PC-3 (cell line): ENCODE results near the gene KCNG2.

Source experiments
- EZH2 ChIP-seq: fragments of 300-600 bp; sonication (generic); IDR thresholded peaks from one replicate; pipeline ENCODE4 v1.6.1; 2017; ENCODE audit warnings: antibody characterized with exemption, mild to moderate bottlenecking, low read length; ENCODE audit not compliant: unreplicated experiment
- TF ChIP-seq, protein P1 (sequence below): fragments of 300-600 bp; sonication (generic); conservative IDR thresholded peaks from 2 replicates; pipeline ENCODE4 v1.5.1; 2017; ENCODE audit warnings: antibody characterized with exemption, low read depth, mild to moderate bottlenecking, low read length

DNA sequence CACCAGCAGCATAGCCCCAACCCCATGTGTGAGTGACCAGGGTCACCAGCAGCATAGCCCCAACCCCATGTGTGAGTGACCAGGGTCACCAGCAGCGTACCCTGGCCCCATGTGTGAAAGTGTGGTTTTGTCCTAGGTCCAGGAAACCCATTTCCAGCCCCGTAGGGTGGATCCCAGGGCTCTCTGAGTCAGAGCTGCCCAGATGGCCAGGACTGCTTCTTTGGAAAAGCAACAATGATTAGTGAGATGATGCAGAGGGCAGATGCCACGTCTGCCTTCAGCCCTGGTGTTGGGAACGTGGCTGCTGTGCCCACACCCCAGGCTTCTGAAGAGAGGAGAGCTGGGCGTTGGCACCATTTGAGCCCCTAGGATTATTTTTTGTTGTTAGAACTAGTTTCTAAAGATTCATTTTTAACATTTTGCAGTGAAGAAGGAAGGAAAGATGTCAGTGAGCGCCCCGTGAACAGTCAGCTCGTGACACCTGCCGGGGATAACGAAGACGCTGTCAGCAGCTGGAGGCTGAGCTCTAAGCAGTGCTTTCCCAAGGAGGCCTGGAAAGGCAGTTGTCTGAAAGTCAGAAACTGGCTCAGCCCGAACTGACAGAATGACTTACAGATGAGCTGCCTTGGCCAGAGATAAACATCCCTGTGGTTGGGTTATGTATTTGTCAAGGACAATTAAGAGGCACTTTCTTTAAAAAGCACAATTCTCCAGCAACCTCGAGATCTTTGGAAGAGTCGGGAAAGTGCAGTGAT, 32.1 kb upstream of the KCNG2 start:
- TF ChIP-seq, protein P1, sequence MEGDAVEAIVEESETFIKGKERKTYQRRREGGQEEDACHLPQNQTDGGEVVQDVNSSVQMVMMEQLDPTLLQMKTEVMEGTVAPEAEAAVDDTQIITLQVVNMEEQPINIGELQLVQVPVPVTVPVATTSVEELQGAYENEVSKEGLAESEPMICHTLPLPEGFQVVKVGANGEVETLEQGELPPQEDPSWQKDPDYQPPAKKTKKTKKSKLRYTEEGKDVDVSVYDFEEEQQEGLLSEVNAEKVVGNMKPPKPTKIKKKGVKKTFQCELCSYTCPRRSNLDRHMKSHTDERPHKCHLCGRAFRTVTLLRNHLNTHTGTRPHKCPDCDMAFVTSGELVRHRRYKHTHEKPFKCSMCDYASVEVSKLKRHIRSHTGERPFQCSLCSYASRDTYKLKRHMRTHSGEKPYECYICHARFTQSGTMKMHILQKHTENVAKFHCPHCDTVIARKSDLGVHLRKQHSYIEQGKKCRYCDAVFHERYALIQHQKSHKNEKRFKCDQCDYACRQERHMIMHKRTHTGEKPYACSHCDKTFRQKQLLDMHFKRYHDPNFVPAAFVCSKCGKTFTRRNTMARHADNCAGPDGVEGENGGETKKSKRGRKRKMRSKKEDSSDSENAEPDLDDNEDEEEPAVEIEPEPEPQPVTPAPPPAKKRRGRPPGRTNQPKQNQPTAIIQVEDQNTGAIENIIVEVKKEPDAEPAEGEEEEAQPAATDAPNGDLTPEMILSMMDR = no peak
- no peak for TF ChIP-seq EZH2
